SK-N-MC (cell line): ENCODE measurements around the gene PRKN.

ENCODE experiments used
- DNase-seq: peaks from one replicate; pipeline ENCODE4 v3.0.0-alpha.2; 2011; ENCODE audit warnings: low read depth, low spot score
- H3K27ac ChIP-seq: fragments of 200-600 bp; sonication (generic); 2 replicates; pipeline ENCODE4 v1.5.1; 2016; ENCODE audit warnings: mixed run types
- H3K36me3 ChIP-seq: fragments of 200-600 bp; sonication (generic); 2 replicates; pipeline ENCODE4 v1.6.1; 2017; ENCODE audit warnings: antibody characterized with exemption, low read length, mixed read lengths; ENCODE audit not compliant: insufficient read depth
- H3K4me3 ChIP-seq: fragments of 200-600 bp; sonication (generic); 2 replicates; pipeline ENCODE4 v1.5.1; 2016
- H3K9ac ChIP-seq: fragments of 200-600 bp; sonication (generic); 2 replicates; pipeline ENCODE4 v1.8.0; 2017; ENCODE audit warnings: mixed run types, mixed read lengths; ENCODE audit not compliant: insufficient read length
- H3K9me3 ChIP-seq: fragments of 200-600 bp; sonication (generic); 2 replicates; pipeline ENCODE4 v1.6.1; 2017; ENCODE audit warnings: low read depth, mild to moderate bottlenecking, antibody characterized with exemption, low read length, moderate library complexity, mixed read lengths
- EZH2 ChIP-seq: fragments of 200-600 bp; sonication (generic); IDR thresholded peaks from one replicate; pipeline ENCODE4 v1.6.1; 2017; ENCODE audit warnings: antibody characterized with exemption
- FOXP2 ChIP-seq: optimal IDR thresholded peaks from 2 replicates; pipeline ENCODE3; 2011; ENCODE audit warnings: mild to moderate bottlenecking, moderate library complexity; ENCODE audit not compliant: insufficient read depth; ENCODE audit errors: extremely low read length, control extremely low read depth
- POLR2AphosphoS5 ChIP-seq: IDR thresholded peaks from 2 replicates; pipeline ENCODE4 v1.6.1; 2012; ENCODE audit warnings: mild to moderate bottlenecking, low read depth, low read length, borderline replicate concordance

PRKN gene

DNA sequence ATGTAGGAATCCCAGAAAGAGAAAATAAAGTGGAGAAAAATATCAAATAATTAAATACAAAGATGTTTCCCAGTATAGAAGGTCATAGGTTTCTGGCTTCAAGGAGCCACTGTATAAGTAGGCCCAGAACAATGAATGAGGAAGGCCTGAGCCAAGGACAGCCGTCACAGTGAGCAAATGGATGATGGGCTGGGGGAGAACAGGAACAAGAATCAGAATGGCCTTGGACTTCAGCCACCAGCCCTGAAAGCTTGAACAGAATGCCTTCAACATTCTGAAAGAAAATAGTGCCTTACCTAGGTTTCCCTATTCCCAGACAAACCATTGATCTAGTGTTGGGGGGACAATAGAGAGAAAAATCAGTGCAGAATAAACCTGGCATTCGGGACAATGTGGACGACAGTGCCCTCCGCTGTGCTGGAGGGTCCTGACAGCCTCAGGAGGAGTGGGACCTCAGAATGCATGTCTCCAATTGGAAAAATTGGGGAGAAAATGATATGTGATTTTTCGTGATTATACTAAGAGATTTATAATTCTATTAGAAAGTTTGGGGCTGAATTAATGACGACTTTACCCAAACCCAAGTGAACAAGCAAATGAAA lies 1119.8 kb downstream of the PRKN start:
- H3K9me3 ChIP-seq, result no peaks in the 10 kb centered on the region
- H3K9ac ChIP-seq, result no peak overlapping the region
- no peak overlapping the region for H3K27ac ChIP-seq
- no peak for TF ChIP-seq POLR2AphosphoS5
- no peak for TF ChIP-seq FOXP2
- TF ChIP-seq EZH2, result no peak
- no peak for DNase-seq
- H3K4me3 ChIP-seq, result no peak overlapping the region
- H3K36me3 ChIP-seq, result no peaks in the 10 kb centered on the region

DNA sequence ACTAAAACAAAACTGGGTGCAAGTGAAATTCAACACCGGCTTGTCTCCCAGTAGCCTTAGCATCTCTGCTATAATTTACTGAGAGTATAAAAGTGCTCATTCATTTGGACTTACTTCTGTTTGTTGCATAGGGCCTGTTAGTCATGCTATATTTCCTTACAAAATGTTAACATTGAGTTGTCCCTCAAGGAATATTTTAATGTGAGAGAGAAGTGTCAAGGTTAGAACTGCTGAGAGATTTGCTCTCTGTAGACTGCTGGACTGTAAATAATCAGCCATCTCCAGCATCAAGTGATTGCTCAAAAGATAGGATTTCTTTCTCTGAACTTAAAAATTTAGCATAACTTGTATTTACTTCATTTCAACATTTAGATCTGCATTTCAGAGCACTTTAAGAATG lies 1125.2 kb downstream of the PRKN start:
- no peaks in the 10 kb centered on the region for H3K9me3 ChIP-seq
- no peak for TF ChIP-seq POLR2AphosphoS5
- no peak for TF ChIP-seq EZH2
- no peak for TF ChIP-seq FOXP2
- no peak for DNase-seq

DNA sequence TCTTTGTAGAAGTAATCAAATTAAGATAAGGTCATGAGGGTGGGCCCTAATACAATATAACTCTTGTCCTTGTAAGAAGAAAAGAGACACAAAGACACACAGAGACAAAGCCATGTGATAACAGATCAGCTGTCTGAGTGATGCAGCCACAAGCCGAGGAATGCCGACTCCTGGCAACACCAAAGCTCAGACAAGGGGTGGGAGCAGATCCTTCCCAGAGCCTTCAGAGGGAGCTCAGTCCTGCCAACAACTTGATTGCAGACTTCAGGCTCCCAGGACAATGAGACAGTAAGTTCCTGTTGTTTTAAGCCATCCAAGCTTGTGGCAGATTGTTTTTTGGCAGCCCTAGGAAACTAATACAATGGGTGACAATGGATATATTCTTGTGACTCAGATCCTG lies 1128.7 kb downstream of the PRKN start:
- no peak for DNase-seq
- no peaks in the 10 kb centered on the region for H3K36me3 ChIP-seq
- no peak for TF ChIP-seq FOXP2
- TF ChIP-seq EZH2, result no peak
- TF ChIP-seq POLR2AphosphoS5, result no peak
- no peak overlapping the region for H3K9ac ChIP-seq
- H3K9me3 ChIP-seq, result no peaks in the 10 kb centered on the region
- H3K27ac ChIP-seq, result no peak overlapping the region
- no peak overlapping the region for H3K4me3 ChIP-seq

More for the DNA sequence above, 1125.2 kb downstream of the PRKN start:
- Histone ChIP-seq H3K4me3 (no peak overlapping the region), H3K27ac (no peak overlapping the region), H3K9ac (no peak overlapping the region), H3K36me3 (no peaks in the 10 kb centered on the region)

DNA sequence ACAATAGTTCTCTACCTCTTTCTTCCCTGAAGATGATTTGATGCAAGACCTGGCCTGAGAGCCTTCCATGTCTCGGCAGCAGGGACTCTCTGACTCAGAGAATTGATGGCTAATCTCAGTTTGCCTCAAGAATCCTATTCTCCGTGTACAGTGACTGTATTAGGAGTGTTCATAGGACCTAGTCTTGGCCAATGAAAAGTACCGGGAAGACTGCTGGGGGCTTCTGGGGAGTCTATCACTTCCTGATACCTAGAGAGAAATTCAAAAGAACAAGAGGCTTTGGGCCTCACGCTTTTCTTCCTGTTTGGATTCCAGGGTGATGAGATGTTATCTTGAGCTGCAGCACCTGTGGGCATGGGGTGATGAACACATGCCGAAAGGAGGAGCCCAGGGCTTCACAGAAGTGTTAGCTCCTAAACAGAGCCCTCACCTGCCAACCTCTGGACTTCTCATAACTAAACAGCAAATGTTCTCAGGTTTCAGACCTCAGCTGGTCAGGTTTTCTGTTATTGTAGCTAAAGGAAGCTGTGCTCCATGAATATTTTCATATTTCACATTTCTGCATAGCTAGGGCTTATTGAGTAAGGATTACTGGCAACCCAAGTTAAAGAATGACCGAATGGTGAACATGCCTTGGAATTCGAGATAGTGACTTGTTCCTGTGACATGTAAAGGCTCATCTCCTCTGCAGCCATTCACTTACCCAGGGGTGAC lies 1130.6 kb downstream of the PRKN start:
- Histone ChIP-seq H3K4me3 (no peak overlapping the region), H3K9ac (no peak overlapping the region), H3K9me3 (no peaks in the 10 kb centered on the region), H3K27ac (no peak overlapping the region), H3K36me3 (no peaks in the 10 kb centered on the region)
- TF ChIP-seq FOXP2 (no peak), POLR2AphosphoS5 (no peak), EZH2 (no peak)
- DNase-seq, result no peak

DNA sequence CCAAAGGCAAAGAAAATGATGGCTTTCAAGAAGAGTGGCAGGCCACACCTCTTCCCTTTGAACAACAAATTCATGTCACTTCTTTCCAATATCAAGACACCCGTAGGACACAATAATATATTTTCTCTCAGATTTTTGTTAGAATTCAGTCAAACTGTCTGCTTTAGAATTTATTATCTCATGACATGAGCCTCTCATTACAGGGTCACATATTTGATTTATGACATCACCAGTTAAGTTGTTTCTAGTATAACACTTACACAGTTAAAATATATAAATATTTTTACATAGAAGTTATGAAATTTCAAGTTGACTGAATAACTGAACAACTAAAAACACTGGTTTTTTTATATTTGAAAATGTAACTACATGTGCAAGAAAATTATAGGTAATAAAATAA lies 1133.2 kb downstream of the PRKN start:
- Histone ChIP-seq H3K27ac (no peak overlapping the region), H3K9me3 (no peaks in the 10 kb centered on the region), H3K4me3 (no peak overlapping the region), H3K36me3 (no peaks in the 10 kb centered on the region), H3K9ac (no peak overlapping the region)
- no peak for TF ChIP-seq EZH2
- DNase-seq, result no peak

DNA sequence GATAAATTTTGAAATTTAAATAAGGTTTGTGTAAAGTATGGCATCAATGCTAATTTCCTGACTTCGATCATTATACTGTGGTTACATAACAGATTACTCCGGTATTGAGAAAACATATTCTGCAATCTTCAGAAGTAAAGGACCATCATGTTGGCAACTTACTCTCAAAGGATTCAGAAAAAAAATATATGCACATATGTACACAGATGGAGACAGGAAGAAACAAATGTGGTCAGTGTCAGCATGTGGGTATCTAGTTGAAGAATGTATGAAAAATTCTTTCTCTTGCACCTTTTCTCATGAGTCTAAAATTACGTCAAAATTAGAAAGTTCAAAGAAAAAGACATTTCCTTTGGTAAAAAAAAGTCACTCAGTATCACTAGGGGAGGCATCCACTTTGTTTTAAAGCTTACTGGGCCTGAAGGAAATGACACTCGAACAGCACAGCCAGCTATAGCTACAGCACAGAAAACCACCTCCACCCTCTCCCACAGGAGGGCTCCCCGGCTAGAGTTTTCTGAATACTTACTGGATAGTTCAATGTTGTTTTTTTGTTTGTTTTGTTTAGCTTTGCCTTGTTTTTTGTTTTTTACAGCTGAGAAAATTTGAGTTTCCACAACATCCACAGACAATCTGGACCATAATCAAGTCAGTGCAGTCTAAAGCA lies 1136.5 kb downstream of the PRKN start:
- Histone ChIP-seq H3K4me3 (no peak overlapping the region), H3K9me3 (no peaks in the 10 kb centered on the region), H3K9ac (no peak overlapping the region), H3K27ac (no peak overlapping the region), H3K36me3 (no peaks in the 10 kb centered on the region)
- no peak for DNase-seq
- TF ChIP-seq POLR2AphosphoS5, result no peak
- no peak for TF ChIP-seq FOXP2
- no peak for TF ChIP-seq EZH2

DNA sequence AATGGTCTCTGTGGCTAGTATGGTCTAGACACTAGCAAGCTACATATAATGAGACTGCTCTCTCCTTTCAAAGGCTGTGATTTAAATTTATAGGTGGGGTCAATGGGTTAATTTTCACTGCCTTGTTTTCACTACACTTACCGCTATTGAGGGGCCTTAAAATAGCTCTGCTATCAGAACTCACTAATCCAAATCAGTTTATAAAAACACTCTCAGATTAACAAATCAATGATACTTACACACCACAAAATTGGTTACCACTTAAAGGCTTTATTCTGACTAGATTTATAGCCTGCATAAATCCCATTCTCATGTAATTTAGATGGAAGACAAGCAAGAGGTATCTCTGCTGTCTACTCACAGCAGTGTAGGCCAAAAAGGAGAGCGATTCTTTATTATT lies 1140.7 kb downstream of the PRKN start:
- H3K9me3 ChIP-seq, result no peaks in the 10 kb centered on the region
- no peak for DNase-seq
- no peak overlapping the region for H3K27ac ChIP-seq
- H3K9ac ChIP-seq, result no peak overlapping the region
- H3K4me3 ChIP-seq, result no peak overlapping the region
- TF ChIP-seq POLR2AphosphoS5 (no peak), EZH2 (no peak), FOXP2 (no peak)
- H3K36me3 ChIP-seq, result no peaks in the 10 kb centered on the region

DNA sequence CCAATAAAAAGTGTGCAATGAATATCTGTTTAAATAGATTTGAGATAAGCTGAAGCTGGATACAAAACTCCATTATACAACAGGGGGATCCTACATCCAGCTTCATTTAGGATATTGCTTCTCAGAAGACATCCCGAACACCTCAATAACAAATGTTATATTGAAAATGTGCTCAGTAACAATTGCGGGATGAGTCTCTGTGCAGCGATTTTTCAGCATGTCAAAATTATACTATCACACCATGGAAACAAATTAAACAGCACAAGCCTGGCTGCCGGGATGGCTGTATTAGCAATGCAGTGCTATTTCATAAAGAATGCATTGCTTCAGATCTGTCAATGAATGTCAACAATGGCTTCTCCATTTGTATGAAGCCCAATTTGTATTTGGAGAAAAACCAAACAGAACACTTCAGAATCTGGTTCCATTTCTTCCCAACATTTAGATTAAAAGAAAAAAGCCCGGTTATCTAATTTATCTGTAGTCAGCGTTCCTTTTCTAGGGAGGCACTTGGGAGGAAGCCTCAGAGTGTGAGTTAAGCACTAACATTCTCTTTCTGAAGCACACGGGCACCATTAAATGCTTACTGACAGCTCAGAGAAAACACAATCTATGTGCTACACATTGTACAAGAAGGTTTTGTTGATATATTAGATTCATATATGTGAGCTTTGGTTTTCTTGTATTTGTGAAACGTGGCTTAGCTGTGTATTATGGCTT lies 1142.8 kb downstream of the PRKN start:
- no peak overlapping the region for H3K9ac ChIP-seq
- DNase-seq, result no peak
- H3K36me3 ChIP-seq, result no peaks in the 10 kb centered on the region
- TF ChIP-seq POLR2AphosphoS5 (no peak), EZH2 (no peak), FOXP2 (no peak)
- no peaks in the 10 kb centered on the region for H3K9me3 ChIP-seq
- H3K27ac ChIP-seq, result no peak overlapping the region
- no peak overlapping the region for H3K4me3 ChIP-seq
